Immature natural killer cell (primary cell): Measurements from ENCODE around the gene EPGN. TPM values are rescaled to one million over a fixed set of nuclear protein-coding genes. Genes with fewer than 3 reads are reported as not detected.

Experiments
- DNase-seq, 3 donors: peaks; one replicate each; pipeline ENCODE4 v3.0.0; 2022; ENCODE audit warnings: mixed read lengths in 1 of 3
- H3K27ac Mint-ChIP-seq, 6 donors: one replicate each; pipeline ENCODE4 v1.8.0; 2020; ENCODE audit warnings: mixed read lengths in 6 of 6, mild to moderate bottlenecking in 5 of 6, inconsistent platforms in 4 of 6, moderate library complexity in 3 of 6
- H3K27me3 Mint-ChIP-seq, 3 donors: one replicate each; pipeline ENCODE4 v1.8.0; 2020 to 2021; ENCODE audit warnings: low read depth in 3 of 3, mild to moderate bottlenecking in 3 of 3, mixed read lengths in 3 of 3, moderate library complexity in 3 of 3, inconsistent platforms in 1 of 3
- H3K36me3 Mint-ChIP-seq, 3 donors: one replicate each; pipeline ENCODE4 v1.8.0; 2020; ENCODE audit warnings: mixed read lengths in 3 of 3, inconsistent platforms in 2 of 3, mild to moderate bottlenecking in 2 of 3
- H3K4me1 Mint-ChIP-seq, 2 donors: one replicate each; pipeline ENCODE4 v1.8.0; 2020; ENCODE audit warnings: inconsistent platforms in 2 of 2, mild to moderate bottlenecking in 2 of 2, mixed read lengths in 2 of 2, moderate library complexity in 1 of 2
- H3K4me3 Mint-ChIP-seq, 5 donors: one replicate each; pipeline ENCODE4 v1.8.0; 2020; ENCODE audit warnings: mild to moderate bottlenecking in 5 of 5, mixed read lengths in 5 of 5, inconsistent platforms in 3 of 5, moderate library complexity in 3 of 5
- H3K9me3 Mint-ChIP-seq, 6 donors: one replicate each; pipeline ENCODE4 v1.8.0; 2020; ENCODE audit warnings: mild to moderate bottlenecking in 6 of 6, mixed read lengths in 6 of 6, inconsistent platforms in 4 of 6, moderate library complexity in 3 of 6
- polyA plus RNA-seq, 3 donors: library from polyadenylated mRNA; unstranded; fragments of 300-500 nt; fragmentation: Illumina TruSeq; gene quantifications; one replicate each; pipeline ENCODE4 v1.2.3, GENCODE V29; 2021

EPGN gene
- polyA plus RNA-seq, 3 donors from 2014 or later: not detected

DNA sequence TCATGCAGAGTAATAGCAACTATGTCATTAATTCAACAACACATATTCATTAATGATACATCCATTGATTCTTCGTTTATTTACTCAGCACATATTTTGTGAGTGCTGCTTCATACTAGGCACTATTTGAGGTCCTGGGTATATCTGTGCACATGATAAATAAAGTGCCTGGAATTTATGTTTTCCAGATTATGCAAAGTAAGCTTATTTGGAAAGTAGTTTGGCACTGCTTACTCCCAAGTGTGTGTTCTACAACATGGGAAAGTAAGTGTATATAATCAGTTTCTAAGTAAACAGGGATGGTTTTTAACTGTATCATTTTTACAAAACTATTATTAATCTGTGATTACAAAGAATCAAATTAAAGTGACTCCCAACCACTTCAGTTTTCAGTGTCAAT lies 16.8 kb upstream of the EPGN start:
- no peaks in the 10 kb centered on the region for H3K4me1 Mint-ChIP-seq
- no peak overlapping the region for H3K4me3 Mint-ChIP-seq
- no peak overlapping the region for H3K27ac Mint-ChIP-seq
- H3K9me3 Mint-ChIP-seq: no peaks in the 10 kb centered on the region
- H3K36me3 Mint-ChIP-seq: peaks cover 0 to 8% (median 4%) of the 10 kb centered on the region in 3 donors
- peaks cover 0 to 2% (median 0%) of the 10 kb centered on the region in 3 donors for H3K27me3 Mint-ChIP-seq
- DNase-seq: no peak

DNA sequence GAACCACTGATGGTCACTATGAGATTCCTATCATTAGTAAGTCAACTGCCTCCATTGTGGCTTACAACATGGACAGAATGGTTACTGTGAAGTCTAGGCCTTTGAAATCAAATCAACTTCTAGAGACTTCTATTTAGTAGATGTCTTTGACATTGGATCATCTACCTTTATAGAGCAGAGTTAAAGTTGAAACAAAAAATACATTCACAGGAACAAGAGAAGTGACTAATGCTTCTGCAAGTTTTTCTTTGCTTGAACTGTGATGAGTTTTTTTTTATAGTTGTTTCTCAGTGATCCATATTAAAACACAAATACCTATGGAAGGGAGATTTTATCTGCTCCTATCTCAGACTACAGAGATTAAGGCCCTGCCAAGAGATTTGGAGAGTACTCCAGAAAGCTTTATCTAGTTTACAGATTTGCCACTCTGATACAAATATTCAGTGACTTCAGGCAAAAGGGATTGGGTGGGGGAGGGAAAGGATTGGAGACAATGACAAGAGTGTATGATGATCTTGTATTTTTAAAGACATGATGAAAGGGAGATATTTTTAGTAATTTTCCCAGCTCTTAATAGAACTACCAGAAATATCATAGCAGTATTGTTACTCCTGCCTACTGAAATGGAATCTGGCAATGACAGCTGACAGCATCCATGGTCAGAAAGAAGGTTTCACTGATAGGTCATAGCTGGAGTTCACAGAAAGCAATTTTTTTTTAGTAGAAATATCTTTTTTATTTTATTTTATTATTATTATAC lies 16.0 kb upstream of the EPGN start:
- no peak overlapping the region for H3K4me3 Mint-ChIP-seq
- no peak overlapping the region for H3K27ac Mint-ChIP-seq
- no peak for DNase-seq
- no peaks in the 10 kb centered on the region for H3K9me3 Mint-ChIP-seq
- no peaks in the 10 kb centered on the region for H3K4me1 Mint-ChIP-seq
- peaks cover 0 to 1% (median 0%) of the 10 kb centered on the region in 3 donors for H3K27me3 Mint-ChIP-seq
- H3K36me3 Mint-ChIP-seq: peaks cover 0 to 8% (median 4%) of the 10 kb centered on the region in 3 donors

DNA sequence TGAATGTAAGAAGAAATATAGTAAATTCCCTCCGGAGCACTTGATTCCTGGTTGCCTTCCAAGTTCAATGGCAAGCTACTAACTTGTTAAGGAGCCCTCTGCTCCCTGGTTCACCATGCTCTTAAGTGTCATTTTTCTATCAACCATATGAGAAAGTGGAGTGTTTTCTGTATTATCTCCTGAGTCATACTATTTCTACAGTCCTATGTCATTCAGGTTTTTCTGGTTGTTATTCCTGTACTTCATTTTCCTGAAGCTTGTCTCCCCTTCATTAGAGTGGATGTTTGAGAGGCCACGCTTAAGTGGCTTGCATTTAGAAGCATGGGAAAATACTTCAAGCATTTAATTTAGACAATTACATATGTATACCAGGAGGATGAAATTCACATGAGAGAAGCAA lies 14.7 kb upstream of the EPGN start:
- H3K36me3 Mint-ChIP-seq: peaks cover 0 to 8% (median 4%) of the 10 kb centered on the region in 3 donors
- no peaks in the 10 kb centered on the region for H3K27me3 Mint-ChIP-seq
- H3K4me1 Mint-ChIP-seq: no peaks in the 10 kb centered on the region
- no peak for DNase-seq
- H3K4me3 Mint-ChIP-seq: no peak overlapping the region
- no peaks in the 10 kb centered on the region for H3K9me3 Mint-ChIP-seq
- H3K27ac Mint-ChIP-seq: no peak overlapping the region

DNA sequence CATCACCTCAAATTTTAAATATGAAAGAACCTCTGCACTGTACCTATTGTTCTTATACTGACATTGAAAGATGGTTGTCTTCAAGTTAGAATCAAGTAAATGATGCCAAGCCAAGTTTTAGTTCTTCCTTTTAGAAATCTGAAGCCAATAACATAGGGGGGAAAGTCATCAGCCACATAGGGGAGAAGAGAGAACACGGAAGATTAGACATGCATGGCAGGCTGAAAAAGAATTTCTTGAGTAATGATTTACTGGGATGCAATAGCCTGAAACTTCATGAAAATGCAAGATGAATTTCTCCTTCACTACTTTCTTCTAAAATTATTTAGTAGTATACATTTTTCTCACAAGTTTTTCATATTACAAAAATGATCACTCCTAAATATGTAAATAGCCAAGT lies 13.6 kb upstream of the EPGN start:
- no peaks in the 10 kb centered on the region for H3K4me1 Mint-ChIP-seq
- H3K27ac Mint-ChIP-seq: no peak overlapping the region
- no peaks in the 10 kb centered on the region for H3K9me3 Mint-ChIP-seq
- no peaks in the 10 kb centered on the region for H3K27me3 Mint-ChIP-seq
- H3K36me3 Mint-ChIP-seq: peaks cover 0 to 4% (median 0%) of the 10 kb centered on the region in 3 donors
- H3K4me3 Mint-ChIP-seq: no peak overlapping the region
- DNase-seq: no peak

DNA sequence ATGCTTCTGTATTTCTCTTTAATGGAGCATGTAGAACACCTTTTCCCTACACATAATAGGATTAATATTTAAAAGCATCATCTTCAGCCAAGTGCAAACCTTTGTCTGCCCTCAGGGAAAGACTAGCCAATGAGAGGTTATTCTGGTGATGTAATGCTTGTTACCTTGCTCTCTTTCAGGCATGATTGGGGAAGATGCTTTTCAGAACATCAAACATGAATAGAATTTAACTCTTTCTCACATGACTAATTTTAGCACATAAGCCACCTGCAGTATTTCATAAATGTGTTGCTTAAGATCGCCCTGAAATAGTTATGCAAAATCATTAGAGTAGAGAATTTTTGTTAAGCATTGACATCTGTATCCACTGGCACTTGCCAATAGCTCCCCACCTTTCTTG lies 10.7 kb upstream of the EPGN start:
- Mint-ChIP-seq H3K36me3 (no peaks in the 10 kb centered on the region), H3K9me3 (no peaks in the 10 kb centered on the region), H3K27ac (no peak overlapping the region), H3K27me3 (no peaks in the 10 kb centered on the region), H3K4me3 (no peak overlapping the region), H3K4me1 (no peaks in the 10 kb centered on the region)
- DNase-seq: no peak

DNA sequence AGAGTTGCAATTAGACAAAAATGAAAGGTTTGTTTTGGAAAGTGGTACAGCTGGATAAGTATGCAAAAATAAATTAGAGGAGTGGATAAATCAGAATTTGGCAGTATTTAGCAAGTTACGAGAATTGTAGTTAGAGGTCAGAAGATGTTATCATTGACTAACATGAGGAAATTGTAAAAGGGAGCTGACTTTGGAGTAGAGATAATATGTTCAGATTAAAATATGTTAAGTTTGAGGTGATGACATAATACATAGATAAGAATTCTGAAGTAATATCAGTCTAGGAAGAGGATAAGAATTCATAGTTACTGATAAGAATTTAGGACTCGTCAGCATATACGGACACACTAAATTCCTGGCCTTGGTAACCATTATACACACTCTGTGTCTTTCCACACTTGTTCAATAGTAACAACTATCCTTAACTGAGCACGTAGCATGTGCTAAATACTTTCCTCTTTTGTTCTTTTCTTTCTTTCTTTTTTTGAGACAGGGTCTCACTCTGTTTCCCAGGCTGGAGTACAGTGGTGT lies 4.1 kb upstream of the EPGN start:
- peaks cover 0 to 6% of the 10 kb centered on the region in 2 donors for H3K4me1 Mint-ChIP-seq
- no peaks in the 10 kb centered on the region for H3K36me3 Mint-ChIP-seq
- DNase-seq: no peak
- H3K4me3 Mint-ChIP-seq: no peak overlapping the region
- H3K27ac Mint-ChIP-seq: no peak overlapping the region
- H3K9me3 Mint-ChIP-seq: no peaks in the 10 kb centered on the region
- H3K27me3 Mint-ChIP-seq: peaks cover 0 to 4% (median 0%) of the 10 kb centered on the region in 3 donors

DNA sequence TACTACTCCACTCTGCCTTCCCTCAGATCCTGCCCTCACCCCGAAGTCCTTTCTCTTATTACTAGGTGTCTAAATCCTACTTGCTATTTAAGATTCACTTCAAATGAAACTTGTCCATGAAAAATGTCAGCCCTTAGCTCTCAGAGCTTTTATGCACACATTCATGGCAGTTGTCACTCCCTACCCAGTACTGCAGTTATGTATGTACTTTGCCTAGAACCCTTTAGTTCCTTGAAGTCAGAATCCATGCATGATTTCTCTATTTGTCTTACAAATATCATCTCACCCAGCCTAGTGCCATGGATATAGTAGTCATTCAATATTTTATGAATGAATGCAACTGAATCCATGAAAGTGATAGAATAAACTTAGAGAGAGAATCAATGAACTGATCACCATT lies 3.3 kb upstream of the EPGN start:
- no peaks in the 10 kb centered on the region for H3K36me3 Mint-ChIP-seq

DNA sequence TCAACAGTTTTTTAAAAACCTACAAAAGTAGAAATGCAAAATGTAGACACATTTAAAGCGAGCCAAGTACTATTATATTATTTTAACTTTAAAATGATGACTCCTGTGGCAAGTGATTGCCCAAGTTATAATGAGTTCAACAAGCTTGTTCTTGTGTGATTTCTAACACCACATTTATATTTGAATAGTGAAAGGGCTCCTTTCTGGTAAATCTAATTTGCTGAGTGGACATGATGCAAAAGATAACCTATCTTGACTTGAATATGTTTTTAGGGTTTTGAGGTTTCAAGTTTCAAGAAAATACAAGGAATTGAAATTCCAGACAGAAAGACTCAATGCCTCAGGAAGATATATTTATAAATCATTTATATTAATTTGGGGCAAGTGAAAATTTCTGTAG lies 1.1 kb upstream of the EPGN start:
- DNase-seq: no peak
- peaks cover 0 to 4% (median 0%) of the 10 kb centered on the region in 3 donors for H3K27me3 Mint-ChIP-seq
- H3K36me3 Mint-ChIP-seq: no peaks in the 10 kb centered on the region
- peaks cover 0 to 6% of the 10 kb centered on the region in 2 donors for H3K4me1 Mint-ChIP-seq
- no peaks in the 10 kb centered on the region for H3K9me3 Mint-ChIP-seq
- H3K4me3 Mint-ChIP-seq: no peak overlapping the region
- H3K27ac Mint-ChIP-seq: no peak overlapping the region

More for the DNA sequence above, 3.3 kb upstream of the EPGN start:
- H3K9me3 Mint-ChIP-seq: no peaks in the 10 kb centered on the region
- peaks cover 0 to 4% (median 0%) of the 10 kb centered on the region in 3 donors for H3K27me3 Mint-ChIP-seq
- no peak overlapping the region for H3K27ac Mint-ChIP-seq
- H3K4me1 Mint-ChIP-seq: peaks cover 0 to 6% of the 10 kb centered on the region in 2 donors
- no peak overlapping the region for H3K4me3 Mint-ChIP-seq
- no peak for DNase-seq

DNA sequence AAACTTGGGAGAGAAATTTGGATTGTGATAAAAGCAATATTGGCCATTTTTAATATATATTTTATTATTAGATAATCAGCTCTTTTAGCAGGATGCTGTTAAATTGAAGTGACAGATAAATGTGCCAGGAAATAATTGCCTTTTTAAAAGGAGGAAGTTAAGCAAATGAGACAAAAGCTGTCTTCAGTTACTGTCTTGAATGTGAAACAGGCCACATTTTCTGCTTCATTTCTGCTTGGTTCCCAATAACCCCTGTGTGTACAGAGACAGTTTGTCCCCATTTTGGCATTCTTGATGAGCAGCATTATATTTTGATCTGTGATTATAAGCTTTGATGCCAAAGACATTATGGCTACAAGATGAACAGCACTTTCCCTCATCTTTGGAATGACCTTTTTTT lies 953 bp downstream of the EPGN start:
- Mint-ChIP-seq H3K9me3 (no peaks in the 10 kb centered on the region), H3K27ac (no peak overlapping the region), H3K4me1 (peaks cover 0 to 6% of the 10 kb centered on the region in 2 donors), H3K4me3 (no peak overlapping the region), H3K27me3 (no peaks in the 10 kb centered on the region), H3K36me3 (no peaks in the 10 kb centered on the region)
- DNase-seq: no peak

DNA sequence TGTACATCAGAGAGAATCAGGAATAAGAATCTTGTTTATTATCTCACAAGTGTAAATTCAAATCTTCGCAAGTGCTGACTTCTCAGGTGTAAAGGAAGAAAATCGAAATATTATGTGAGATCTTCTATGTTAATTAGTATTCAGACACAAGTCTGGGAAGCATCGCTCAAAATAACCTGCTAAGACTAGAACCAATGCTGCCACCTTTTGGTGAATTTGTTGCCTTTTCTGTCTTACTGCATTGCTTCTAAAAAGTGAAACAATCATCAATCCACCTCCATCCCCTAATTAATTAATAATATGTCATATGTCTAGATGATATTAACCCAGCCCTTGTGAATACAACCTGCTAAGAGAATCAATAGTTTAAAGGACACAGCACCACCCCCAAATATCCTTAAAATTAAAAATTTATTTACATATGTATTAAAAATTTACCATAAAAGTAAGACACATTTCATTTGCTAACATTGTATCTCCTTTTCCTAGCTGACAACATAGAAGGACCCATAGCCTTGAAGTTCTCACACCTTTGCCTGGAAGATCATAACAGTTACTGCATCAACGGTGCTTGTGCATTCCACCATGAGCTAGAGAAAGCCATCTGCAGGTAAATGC lies 3.5 kb downstream of the EPGN start:
- H3K4me3 Mint-ChIP-seq: no peak overlapping the region
- peak in 2 of 3 donors; percentile 5 to 13 for DNase-seq
- H3K4me1 Mint-ChIP-seq: peaks cover 0 to 6% of the 10 kb centered on the region in 2 donors
- no peaks in the 10 kb centered on the region for H3K36me3 Mint-ChIP-seq
- no peaks in the 10 kb centered on the region for H3K9me3 Mint-ChIP-seq
- H3K27me3 Mint-ChIP-seq: peaks cover 0 to 2% (median 0%) of the 10 kb centered on the region in 3 donors
- no peak overlapping the region for H3K27ac Mint-ChIP-seq

DNA sequence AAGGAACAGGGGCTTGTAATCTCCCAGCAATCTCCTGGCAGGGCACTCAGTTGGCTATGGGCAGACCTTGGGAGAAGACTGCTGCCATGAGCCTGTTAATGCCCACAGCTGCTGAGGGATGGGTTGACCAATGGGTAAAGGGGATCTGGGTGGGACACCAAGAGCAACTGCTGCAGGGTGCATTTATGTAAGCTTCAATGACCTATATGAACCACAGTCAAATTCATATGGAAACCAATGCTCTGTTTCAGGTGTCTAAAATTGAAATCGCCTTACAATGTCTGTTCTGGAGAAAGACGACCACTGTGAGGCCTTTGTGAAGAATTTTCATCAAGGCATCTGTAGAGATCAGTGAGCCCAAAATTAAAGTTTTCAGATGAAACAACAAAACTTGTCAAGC lies 6.1 kb downstream of the EPGN start:
- Mint-ChIP-seq H3K27me3 (peaks cover 0 to 2% (median 1%) of the 10 kb centered on the region in 3 donors), H3K4me1 (no peaks in the 10 kb centered on the region), H3K4me3 (no peak overlapping the region), H3K36me3 (no peaks in the 10 kb centered on the region), H3K9me3 (no peaks in the 10 kb centered on the region), H3K27ac (no peak overlapping the region)
- no peak for DNase-seq

DNA sequence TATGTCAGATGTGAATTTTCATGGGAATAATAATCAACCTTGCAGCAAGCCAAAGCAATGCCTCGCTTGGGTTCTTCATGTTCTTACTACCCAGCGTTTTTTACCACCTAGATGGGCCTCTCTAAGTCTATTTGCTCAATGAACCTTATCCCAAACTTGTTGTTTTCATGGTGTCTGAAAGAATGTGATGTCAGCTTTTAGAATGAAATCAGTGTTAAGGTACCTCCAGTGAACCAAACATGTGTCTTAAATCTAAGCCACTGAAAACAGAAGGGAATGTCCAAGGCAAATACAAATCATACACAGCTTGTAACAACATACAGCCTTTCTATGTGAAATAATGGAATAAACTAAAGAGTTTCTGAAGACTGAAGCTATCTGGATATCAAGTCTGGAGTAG lies 6.7 kb downstream of the EPGN start:
- no peaks in the 10 kb centered on the region for H3K4me1 Mint-ChIP-seq
- no peaks in the 10 kb centered on the region for H3K36me3 Mint-ChIP-seq
- no peak overlapping the region for H3K4me3 Mint-ChIP-seq
- DNase-seq: no peak
- H3K27me3 Mint-ChIP-seq: peaks cover 0 to 2% (median 1%) of the 10 kb centered on the region in 3 donors
- no peak overlapping the region for H3K27ac Mint-ChIP-seq
- H3K9me3 Mint-ChIP-seq: no peaks in the 10 kb centered on the region

DNA sequence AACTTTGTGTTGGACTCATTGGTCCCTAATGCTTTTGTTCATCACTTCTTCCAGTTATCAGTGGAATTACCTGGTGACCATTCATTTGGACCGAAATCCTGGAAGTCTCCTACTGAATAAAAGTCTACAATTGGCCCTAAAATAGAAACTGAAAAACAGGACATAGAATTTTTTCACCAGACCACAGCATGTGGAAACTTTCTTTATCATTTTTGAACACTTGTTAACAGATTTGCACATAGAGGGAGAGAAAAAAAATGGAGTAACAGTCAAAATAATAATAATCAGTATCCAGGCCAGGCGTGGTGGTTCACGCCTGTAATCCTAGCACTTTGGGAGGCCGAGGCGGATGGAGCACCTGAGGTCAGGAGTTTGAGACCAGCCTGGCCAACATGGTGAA lies 7.1 kb downstream of the EPGN start:
- Mint-ChIP-seq H3K27me3 (peaks cover 0 to 2% (median 1%) of the 10 kb centered on the region in 3 donors), H3K9me3 (no peaks in the 10 kb centered on the region), H3K4me1 (no peaks in the 10 kb centered on the region), H3K36me3 (no peaks in the 10 kb centered on the region), H3K4me3 (no peak overlapping the region), H3K27ac (no peak overlapping the region)
- no peak for DNase-seq

DNA sequence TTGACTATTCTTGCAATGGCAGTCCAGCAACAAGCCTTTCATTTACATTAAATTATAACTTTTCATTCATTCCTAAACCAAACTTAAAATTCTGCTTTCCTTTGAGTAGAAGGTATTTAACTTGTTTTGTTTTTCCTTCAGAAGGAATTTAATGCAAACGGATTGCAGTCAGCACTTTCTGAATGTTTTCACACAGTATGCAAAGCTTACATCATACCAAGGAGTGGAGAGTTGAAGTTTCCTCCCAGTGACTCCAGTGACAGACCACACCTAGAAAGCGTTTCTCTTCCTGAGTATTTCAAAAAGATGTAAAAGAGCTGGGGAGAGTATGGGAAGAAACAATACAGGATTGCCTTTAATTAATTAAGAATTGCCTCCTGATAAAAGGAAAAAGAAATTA lies 8.1 kb downstream of the EPGN start:
- Mint-ChIP-seq H3K4me3 (no peak overlapping the region), H3K4me1 (no peaks in the 10 kb centered on the region), H3K27me3 (peaks cover 1 to 4% (median 2%) of the 10 kb centered on the region in 3 donors), H3K27ac (no peak overlapping the region), H3K36me3 (no peaks in the 10 kb centered on the region), H3K9me3 (no peaks in the 10 kb centered on the region)
- no peak for DNase-seq
